Stromal cell of bone marrow (primary cell): ENCODE results near the gene OTUD1.

Experiments used
- DNase-seq: peaks from one replicate; pipeline ENCODE4 v3.0.0-alpha.2; 2012; ENCODE audit warnings: low read depth

The OTUD1 gene

GRCh38 chr10:23422003-23422411 lies 16.9 kb upstream of the OTUD1 start:
- DNase-seq: no peak

GRCh38 chr10:23432166-23432565 lies 6.7 kb upstream of the OTUD1 start:
- no peak for DNase-seq

DNA sequence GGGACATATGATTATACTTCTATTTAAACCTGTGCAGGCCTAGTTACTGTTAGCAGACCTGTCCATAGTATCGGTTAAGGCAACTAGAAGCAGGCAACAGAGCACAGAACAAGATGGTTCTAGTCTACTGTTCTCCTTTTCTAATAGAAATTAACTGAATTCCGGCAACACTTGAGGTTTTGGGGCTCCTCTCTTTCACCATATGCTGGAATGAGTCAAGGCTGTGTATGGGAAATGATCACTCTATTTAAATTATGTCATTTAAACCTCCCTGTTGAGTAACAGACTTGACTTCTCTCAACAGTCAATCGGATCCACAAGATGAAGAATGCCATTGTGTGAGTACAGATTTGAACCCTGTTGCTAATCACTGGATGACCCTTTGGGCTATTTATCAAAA lies 6.2 kb upstream of the OTUD1 start:
- DNase-seq: no peak

- no peak for DNase-seq
Measured at GRCh38 chr10:23433701-23434100, 5.2 kb upstream of the OTUD1 start.

DNA sequence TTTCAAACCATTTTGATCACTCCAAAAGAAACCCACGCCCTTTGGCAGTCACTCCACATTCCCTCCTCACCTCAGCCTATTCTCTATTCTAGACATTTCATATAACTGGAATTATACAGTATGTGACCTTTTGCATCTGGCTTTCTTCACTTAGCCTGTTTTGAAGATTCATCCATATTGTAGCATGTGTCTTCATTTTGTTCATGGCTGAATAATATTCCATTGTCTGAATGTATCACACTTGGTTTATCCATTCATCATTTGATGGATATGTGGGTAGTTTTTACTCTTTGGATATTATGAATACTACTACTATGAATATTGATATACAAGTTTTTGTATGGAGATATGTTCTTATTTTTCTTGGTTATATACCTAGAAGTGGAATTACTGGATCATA lies 3.5 kb upstream of the OTUD1 start:
- no peak for DNase-seq

- DNase-seq: no peak
Measured at GRCh38 chr10:23436983-23437382, 1.9 kb upstream of the OTUD1 start.

- DNase-seq: no peak
Measured at GRCh38 chr10:23437963-23438546, 820 bp upstream of the OTUD1 start.

DNA sequence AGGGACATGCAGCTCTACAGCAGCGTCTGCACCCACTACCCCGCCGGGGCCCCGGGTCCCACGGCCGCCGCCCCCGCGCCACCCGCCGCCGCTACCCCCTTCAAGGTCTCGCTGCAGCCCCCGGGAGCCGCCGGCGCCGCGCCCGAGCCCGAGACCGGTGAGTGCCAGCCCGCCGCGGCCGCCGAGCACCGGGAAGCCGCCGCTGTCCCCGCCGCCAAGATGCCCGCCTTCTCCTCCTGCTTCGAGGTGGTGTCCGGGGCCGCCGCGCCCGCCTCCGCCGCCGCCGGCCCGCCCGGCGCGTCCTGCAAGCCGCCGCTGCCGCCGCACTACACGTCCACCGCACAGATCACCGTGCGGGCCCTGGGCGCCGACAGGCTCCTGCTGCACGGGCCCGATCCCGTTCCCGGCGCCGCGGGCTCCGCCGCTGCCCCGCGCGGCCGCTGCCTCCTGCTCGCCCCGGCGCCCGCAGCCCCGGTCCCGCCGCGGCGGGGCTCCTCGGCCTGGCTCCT lies 631 bp downstream of the OTUD1 start:
- no peak for DNase-seq

DNA sequence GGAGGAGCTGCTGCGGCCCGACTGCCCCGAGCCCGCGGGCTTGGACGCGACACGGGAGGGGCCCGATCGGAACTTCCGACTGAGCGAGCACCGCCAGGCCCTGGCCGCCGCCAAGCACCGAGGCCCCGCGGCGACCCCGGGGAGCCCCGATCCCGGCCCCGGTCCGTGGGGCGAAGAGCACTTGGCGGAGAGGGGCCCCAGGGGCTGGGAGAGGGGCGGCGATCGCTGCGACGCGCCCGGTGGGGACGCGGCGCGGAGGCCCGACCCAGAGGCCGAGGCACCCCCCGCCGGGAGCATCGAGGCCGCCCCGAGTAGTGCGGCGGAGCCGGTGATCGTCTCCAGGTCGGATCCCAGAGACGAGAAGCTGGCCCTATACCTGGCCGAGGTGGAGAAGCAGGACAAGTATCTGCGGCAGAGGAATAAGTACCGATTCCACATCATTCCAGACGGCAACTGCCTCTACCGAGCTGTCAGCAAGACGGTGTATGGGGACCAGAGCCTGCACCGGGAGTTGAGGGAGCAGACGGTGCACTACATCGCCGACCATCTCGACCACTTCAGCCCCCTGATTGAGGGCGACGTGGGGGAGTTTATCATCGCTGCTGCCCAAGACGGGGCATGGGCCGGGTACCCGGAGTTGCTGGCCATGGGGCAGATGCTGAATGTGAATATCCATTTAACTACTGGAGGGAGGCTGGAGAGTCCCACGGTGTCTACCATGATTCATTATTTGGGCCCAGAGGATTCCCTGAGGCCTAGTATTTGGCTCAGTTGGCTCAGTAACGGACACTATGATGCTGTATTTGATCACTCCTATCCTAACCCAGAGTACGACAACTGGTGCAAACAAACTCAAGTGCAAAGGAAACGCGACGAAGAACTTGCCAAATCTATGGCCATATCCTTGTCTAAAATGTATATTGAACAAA lies 1.4 kb downstream of the OTUD1 start:
- DNase-seq: peak; percentile 45

- DNase-seq: no peak
Measured at GRCh38 chr10:23441251-23441650, 2.4 kb downstream of the OTUD1 start.

- no peak for DNase-seq
Measured at GRCh38 chr10:23442936-23443335, 4.1 kb downstream of the OTUD1 start.

- DNase-seq: no peak
Measured at GRCh38 chr10:23445591-23445990, 6.7 kb downstream of the OTUD1 start.

DNA sequence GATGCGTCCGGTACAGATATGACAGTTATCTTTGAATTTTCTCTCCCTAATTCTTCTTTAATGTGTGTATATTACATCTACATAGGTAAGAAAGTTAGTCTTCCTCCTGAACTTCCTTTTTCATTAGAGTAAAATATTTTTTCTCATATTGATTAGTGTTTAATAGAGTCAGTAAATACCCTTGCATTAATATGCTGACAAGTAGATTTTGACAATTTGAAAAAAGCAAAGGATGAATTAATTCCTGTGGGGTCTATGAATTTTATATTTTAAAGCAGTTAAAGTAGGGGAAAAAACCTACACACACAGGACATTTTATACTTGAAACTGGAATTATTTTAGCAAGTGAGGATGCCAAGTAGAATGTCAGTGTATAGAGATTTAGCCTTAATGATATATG lies 9.4 kb downstream of the OTUD1 start:
- no peak for DNase-seq

GRCh38 chr10:23448802-23449570 lies 10.1 kb downstream of the OTUD1 start:
- no peak for DNase-seq

- no peak for DNase-seq
Measured at GRCh38 chr10:23452033-23452655, 13.3 kb downstream of the OTUD1 start.

DNA sequence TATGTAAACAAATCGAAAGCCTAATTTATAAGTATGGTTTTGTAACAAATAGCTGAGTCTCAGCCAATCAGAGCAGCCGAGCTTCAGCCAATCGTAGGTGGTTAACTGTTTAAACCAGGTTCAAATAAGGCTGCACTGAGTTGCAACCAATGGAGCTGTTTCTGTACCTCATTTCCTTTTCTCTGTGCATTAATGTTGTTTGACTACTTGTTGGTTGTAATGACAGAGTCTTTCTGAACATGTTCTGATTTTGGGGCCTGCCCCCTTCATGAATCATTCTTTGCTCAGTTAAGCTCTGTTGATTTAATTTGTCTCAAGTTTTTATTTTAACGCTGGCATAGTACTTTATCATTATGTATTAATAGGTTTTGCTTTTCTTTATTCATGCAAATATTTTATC lies 14.6 kb downstream of the OTUD1 start:
- DNase-seq: no peak

GRCh38 chr10:23457632-23458417 lies 18.9 kb downstream of the OTUD1 start:
- no peak for DNase-seq

GRCh38 chr10:23459308-23459939 lies 20.5 kb downstream of the OTUD1 start:
- no peak for DNase-seq

DNA sequence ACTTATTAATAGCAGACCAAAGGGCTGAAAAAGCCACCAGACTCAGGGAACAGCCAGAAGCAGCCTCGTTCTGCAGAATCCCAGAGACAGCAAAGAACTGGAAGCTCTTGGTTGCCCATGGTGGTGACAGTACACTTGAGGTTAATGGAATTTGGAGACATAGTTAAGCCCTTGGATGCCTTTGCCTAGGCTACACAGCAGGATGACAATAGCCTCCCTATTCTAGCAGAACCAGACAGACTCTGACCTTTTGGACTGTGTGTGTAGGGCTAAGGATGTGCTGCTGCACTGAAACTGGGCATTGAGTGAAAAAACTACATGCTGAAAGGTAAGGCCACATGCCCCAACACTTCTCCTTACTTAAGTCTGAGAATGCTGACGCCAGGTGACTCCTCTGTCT lies 22.7 kb downstream of the OTUD1 start:
- DNase-seq: no peak

DNA sequence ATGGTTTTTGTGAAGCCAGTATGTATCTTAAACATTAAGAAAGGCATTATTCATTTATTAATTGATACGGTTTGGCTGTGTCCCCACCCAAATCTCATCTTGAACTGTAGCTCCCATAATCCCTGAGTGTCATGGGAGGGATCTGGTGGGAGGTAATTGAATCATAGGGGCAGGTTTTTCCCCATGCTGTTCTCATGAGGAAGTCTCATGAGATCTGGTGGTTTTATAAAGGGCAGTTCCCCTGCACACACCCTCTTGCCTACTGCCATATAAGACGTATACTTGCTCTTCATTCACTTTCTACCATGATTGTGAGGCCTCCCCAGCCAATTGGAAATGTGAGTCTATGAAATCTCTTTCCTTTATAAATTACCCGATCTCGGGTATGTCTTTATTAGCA lies 28.1 kb downstream of the OTUD1 start:
- DNase-seq: no peak

DNA sequence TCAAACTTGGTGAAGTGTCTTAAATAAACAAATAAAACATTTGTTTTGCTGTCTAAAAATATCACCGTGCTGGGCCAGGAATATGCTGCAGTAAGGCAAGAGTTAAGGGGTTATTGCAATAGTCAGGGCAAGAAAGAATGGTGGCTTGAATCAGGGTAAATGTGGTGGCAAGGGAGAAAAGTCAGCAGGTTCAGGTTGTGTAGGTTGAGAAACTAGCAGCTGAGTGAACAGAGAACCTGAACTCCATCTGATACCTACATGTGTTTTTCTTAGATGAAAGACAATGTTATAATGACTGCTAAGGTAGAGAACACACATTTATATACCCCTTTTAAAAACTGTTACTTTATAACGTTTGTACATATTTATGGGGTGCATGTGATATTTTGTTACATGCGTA lies 28.7 kb downstream of the OTUD1 start:
- DNase-seq: no peak
